T follicular helper cell (primary cell): ENCODE measurements around the gene CELF2.
"Not testable (repeated sequence)": the region's sequence is repeated elsewhere in the genome, so short reads cannot be mapped to it uniquely, and the experiment has no call there.

Source experiments
- DNase-seq: peaks from one replicate; pipeline ENCODE4 v3.0.0-alpha.2; 2020; ENCODE audit warnings: low read depth

Gene CELF2

GRCh38 chr10:11097686-11098085 lies 80.0 kb downstream of the CELF2 start:
- DNase-seq: no peak

- DNase-seq: no peak
Observed at GRCh38 chr10:11098666-11099065, 81.0 kb downstream of the CELF2 start.

- no peak for DNase-seq
Observed at GRCh38 chr10:11104772-11105675, 87.4 kb downstream of the CELF2 start.

- DNase-seq: no peak
Observed at GRCh38 chr10:11105676-11106004, 88.0 kb downstream of the CELF2 start.

- no peak for DNase-seq
Observed at GRCh38 chr10:11106621-11107374, 89.1 kb downstream of the CELF2 start.

GRCh38 chr10:11107948-11108347 lies 90.3 kb downstream of the CELF2 start:
- DNase-seq: no peak

- DNase-seq: no peak
Observed at GRCh38 chr10:11108356-11108755, 90.7 kb downstream of the CELF2 start.

- DNase-seq: no peak
Observed at GRCh38 chr10:11109590-11109989, 91.9 kb downstream of the CELF2 start.

GRCh38 chr10:11110539-11110938 lies 92.9 kb downstream of the CELF2 start:
- DNase-seq: no peak

- DNase-seq: no peak
Observed at GRCh38 chr10:11111490-11111889, 93.8 kb downstream of the CELF2 start.

GRCh38 chr10:11112718-11113117 lies 95.0 kb downstream of the CELF2 start:
- DNase-seq: no peak

- peak; percentile 18 for DNase-seq
Observed at GRCh38 chr10:11113156-11113555, 95.5 kb downstream of the CELF2 start.

GRCh38 chr10:11114269-11114668 lies 96.6 kb downstream of the CELF2 start:
- no peak for DNase-seq

GRCh38 chr10:11115337-11115736 lies 97.7 kb downstream of the CELF2 start:
- DNase-seq: no peak

GRCh38 chr10:11116361-11116760 lies 98.7 kb downstream of the CELF2 start:
- DNase-seq: no peak

GRCh38 chr10:11116817-11117216 lies 99.1 kb downstream of the CELF2 start:
- no peak for DNase-seq

- no peak for DNase-seq
Observed at GRCh38 chr10:11118686-11119085, 101.0 kb downstream of the CELF2 start.

GRCh38 chr10:11119843-11120242 lies 102.2 kb downstream of the CELF2 start:
- DNase-seq: no peak

GRCh38 chr10:11120711-11121110 lies 103.0 kb downstream of the CELF2 start:
- DNase-seq: no peak

GRCh38 chr10:11123892-11124291 lies 106.2 kb downstream of the CELF2 start:
- DNase-seq: not testable (repeated sequence)

- DNase-seq: no peak
Observed at GRCh38 chr10:11125004-11125403, 107.3 kb downstream of the CELF2 start.

- DNase-seq: not testable (repeated sequence)
Observed at GRCh38 chr10:11127017-11127416, 109.3 kb downstream of the CELF2 start.

- DNase-seq: no peak
Observed at GRCh38 chr10:11131112-11131639, 113.5 kb downstream of the CELF2 start.
